ENCODE data around the gene TNFSF11.

The TNFSF11 gene

GRCh38 chr13:42615691-42616090 lies 41.7 kb downstream of the TNFSF11 start:
- TF ChIP-seq ZFX (IDR thresholded peaks at IDR 0.05; ENCODE audit: borderline replicate concordance) (no peak), CTCF (IDR thresholded peaks at IDR 0.05) (no peak)
- H3K27ac ChIP-seq, result no peak overlapping the region

GRCh38 chr13:42617221-42617620 lies 43.3 kb downstream of the TNFSF11 start:
- no peak overlapping the region for H3K27ac ChIP-seq
- TF ChIP-seq ZFX (IDR thresholded peaks at IDR 0.05; ENCODE audit: borderline replicate concordance) (no peak), CTCF (IDR thresholded peaks at IDR 0.05) (no peak)

DNA sequence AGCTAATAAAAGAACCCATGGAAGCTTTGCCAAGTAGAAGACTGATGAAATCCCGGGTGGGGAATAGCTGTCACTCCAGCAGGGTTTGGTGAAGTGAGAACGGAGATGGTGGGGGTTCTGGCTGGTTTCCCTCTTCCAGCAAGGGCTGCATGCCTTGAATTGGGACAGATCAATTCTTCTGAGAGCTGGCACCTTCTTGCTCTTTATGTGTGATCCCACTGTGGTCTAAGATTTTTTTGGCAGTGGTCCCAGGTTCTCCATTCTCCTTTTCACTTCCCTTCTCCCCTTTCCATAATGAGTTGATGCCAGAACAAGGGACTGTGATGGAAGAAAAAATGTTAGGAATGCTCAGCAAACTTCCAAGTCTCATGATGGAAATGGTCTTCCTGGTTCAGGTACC lies 50.0 kb downstream of the TNFSF11 start:
- TF ChIP-seq ZFX (IDR thresholded peaks at IDR 0.05; ENCODE audit: borderline replicate concordance) (no peak), CTCF (IDR thresholded peaks at IDR 0.05) (no peak)
- no peak overlapping the region for H3K27ac ChIP-seq

- no peak overlapping the region for H3K27ac ChIP-seq
- TF ChIP-seq CTCF (IDR thresholded peaks at IDR 0.05), result no peak
- no peak for TF ChIP-seq ZFX (IDR thresholded peaks at IDR 0.05; ENCODE audit: borderline replicate concordance)
These were observed 51.7 kb downstream of the TNFSF11 start for GRCh38 chr13:42625611-42626010.

- no peak overlapping the region for H3K27ac ChIP-seq
- TF ChIP-seq ZFX (IDR thresholded peaks at IDR 0.05; ENCODE audit: borderline replicate concordance) (no peak), CTCF (IDR thresholded peaks at IDR 0.05) (no peak)
These were observed 52.4 kb downstream of the TNFSF11 start for GRCh38 chr13:42626176-42626860.

- TF ChIP-seq ZFX (IDR thresholded peaks at IDR 0.05; ENCODE audit: borderline replicate concordance) (no peak), CTCF (IDR thresholded peaks at IDR 0.05) (no peak)
- H3K27ac ChIP-seq, result no peak overlapping the region
These were observed 54.7 kb downstream of the TNFSF11 start for GRCh38 chr13:42628666-42629065.

- H3K27ac ChIP-seq, result no peak overlapping the region
- TF ChIP-seq CTCF (IDR thresholded peaks at IDR 0.05), result no peak
- TF ChIP-seq ZFX (IDR thresholded peaks at IDR 0.05; ENCODE audit: borderline replicate concordance), result no peak
These were observed 57.2 kb downstream of the TNFSF11 start for GRCh38 chr13:42631181-42631580.

Measured in 22Rv1 (cell line).